ENCODE measurements around the gene PAPLN. TPM values are rescaled to one million over a fixed set of nuclear protein-coding genes. Genes with fewer than 3 reads are reported as not detected.

PAPLN gene
- total and polyA plus RNA-seq, 9 of the 15 experiments (the other 6 are each of a cell fraction or from before 2014, with no cell fraction given): 0.43 to 3.5 (median 1.7) TPM

GRCh38 chr14:73293782-73294781 is 56.8 kb downstream of the PAPLN start:
- TF ChIP-seq, protein P1, sequence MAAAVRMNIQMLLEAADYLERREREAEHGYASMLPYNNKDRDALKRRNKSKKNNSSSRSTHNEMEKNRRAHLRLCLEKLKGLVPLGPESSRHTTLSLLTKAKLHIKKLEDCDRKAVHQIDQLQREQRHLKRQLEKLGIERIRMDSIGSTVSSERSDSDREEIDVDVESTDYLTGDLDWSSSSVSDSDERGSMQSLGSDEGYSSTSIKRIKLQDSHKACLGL (CRISPR knock-in tag; IDR thresholded peaks at IDR 0.05; ENCODE audit: borderline replicate concordance, poor library complexity, severe bottlenecking): no peak
- no peak for TF ChIP-seq MAFG (tag; conservative IDR thresholded peaks at IDR 0.05)
- TF ChIP-seq ZNF780A (CRISPR knock-in tag; IDR thresholded peaks at IDR 0.05): no peak
- TF ChIP-seq CTBP1 (IDR thresholded peaks at IDR 0.05; ENCODE audit: borderline replicate concordance): no peak
- Histone ChIP-seq H3K4me1 (replicated peaks in 1 of 2; ENCODE audit: control insufficient read depth in 2 of 2, insufficient read depth in 2 of 2, low read length in 2 of 2) (no peaks in the 10 kb centered on the region), H3K27me3 (ENCODE audit: control insufficient read depth in 2 of 2, insufficient read depth in 2 of 2, low read length in 2 of 2) (no peaks in the 10 kb centered on the region), H4K20me1 (replicated peaks; ENCODE audit: control insufficient read depth, insufficient read depth, low read length) (no peaks in the 10 kb centered on the region), H3K9me3 (replicated peaks; ENCODE audit: control insufficient read depth, insufficient read depth, low read depth, low read length) (no peaks in the 10 kb centered on the region), H3K27ac (ENCODE audit: extremely low read depth, low read depth, low read length) (no peak overlapping the region), H2AFZ (ENCODE audit: low read depth, low read length) (no peak overlapping the region), H3K79me2 (ENCODE audit: control insufficient read depth, insufficient read depth, low read length) (no peaks in the 10 kb centered on the region), H3K4me2 (ENCODE audit: insufficient read depth, low read length) (no peak overlapping the region), H3K9ac (ENCODE audit: insufficient read depth in 1 of 2, low read depth in 2 of 2, low read length in 2 of 2) (no peak overlapping the region), H3K4me3 (no peak overlapping the region), H3K9me1 (ENCODE audit: control insufficient read depth, insufficient read depth, low read length) (no peaks in the 10 kb centered on the region), H3K36me3 (ENCODE audit: control insufficient read depth, insufficient read depth, low read length) (peaks cover 12% of the 10 kb centered on the region; the same call in 1 of the 3 replicates)
- intact Hi-C loops (cut with micrococcal nuclease): no loop called here
- FAIRE-seq (no peak), DNase-seq (ENCODE audit: extremely low read depth in 1 of 4, low spot score in 3 of 4) (no peak), ATAC-seq (no peak)
- in situ Hi-C loops (cut with MboI): no loop called here
- BruUV-seq (replicated peaks): no TSS peak
- ChIA-PET CTCF (ENCODE audit: low intra/inter-chr PET ratio) (interaction anchor here (2.4 kb wide), 1 partner anchor 178 kb away, joined by 23 read pairs; no protein-coding TSS in a partner anchor), POLR2A (interaction anchor here (0.7 to 1.5 kb wide), 3 partner anchors 10 to 465 kb away, joined by 3 to 7 read pairs (median 3); no protein-coding TSS in a partner anchor)
- WGBS (ENCODE audit: insufficient coverage, low coverage, missing lambda C conversion rate): 84% methylated on average over 11 of the region's 12 CpGs
